NCI-H2171 (cell line): ENCODE results near the gene SMTNL1.
A peak's percentile ranks its signal among the peaks of the same experiment; 100 is the strongest.

Experiments used
- DNase-seq: peaks from one replicate; lab custom pipeline; 2025; lab: John Stamatoyannopoulos, UW

Gene SMTNL1

DNA sequence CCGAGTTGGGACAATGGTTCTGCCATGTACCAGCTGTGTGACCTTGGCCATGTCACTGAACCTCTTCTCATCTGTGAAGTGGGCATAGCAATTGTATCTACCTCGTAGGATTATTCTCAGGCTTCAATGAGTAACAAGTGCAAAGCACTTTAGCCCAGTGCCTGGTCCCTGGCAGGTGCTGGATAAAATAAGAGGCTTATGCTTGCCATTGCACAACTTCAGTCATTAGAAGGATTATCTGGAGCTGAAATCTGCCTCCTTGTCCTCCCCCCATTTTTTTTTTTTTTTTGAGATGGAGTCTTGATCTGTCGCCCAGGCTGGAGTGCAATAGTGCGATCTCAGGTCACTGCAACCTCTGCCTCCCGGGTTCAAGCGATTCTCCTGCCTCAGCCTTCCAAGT is 7.2 kb downstream of the SMTNL1 start:
- no peak for DNase-seq

DNA sequence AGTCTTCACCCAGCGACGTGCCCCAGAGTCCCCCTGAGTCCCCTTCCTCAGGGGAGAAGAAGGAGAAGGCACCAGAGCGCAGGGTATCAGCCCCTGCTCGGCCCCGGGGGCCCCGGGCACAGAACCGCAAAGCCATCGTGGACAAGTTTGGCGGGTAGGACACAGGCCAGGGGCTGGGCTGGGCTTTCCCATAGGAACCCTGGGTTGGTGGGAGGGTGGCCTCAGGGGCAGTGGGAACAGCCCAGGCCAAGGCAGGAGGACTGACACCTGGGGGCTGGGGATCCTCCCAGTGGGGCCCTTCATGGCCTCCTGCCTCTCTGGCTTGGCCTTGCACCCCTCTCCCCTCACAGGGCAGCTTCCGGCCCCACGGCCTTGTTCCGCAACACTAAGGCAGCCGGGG is 8.5 kb downstream of the SMTNL1 start:
- DNase-seq = no peak

DNA sequence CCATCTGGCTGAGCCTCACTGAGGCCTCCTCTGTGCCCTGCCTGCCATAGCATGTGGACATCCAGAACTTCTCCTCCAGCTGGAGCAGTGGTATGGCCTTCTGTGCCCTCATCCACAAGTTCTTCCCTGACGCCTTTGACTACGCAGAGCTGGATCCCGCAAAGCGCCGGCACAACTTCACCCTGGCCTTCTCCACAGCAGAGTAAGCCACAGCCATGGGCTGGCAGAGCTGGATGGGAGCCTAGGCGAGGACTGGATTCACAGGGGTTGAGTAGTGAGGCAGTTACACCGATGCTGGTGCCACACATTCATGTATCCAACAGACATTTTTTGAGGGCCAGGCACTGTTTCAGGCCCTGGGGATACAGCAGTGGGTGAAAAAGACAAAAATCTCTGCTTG is 9.1 kb downstream of the SMTNL1 start:
- DNase-seq = no peak

DNA sequence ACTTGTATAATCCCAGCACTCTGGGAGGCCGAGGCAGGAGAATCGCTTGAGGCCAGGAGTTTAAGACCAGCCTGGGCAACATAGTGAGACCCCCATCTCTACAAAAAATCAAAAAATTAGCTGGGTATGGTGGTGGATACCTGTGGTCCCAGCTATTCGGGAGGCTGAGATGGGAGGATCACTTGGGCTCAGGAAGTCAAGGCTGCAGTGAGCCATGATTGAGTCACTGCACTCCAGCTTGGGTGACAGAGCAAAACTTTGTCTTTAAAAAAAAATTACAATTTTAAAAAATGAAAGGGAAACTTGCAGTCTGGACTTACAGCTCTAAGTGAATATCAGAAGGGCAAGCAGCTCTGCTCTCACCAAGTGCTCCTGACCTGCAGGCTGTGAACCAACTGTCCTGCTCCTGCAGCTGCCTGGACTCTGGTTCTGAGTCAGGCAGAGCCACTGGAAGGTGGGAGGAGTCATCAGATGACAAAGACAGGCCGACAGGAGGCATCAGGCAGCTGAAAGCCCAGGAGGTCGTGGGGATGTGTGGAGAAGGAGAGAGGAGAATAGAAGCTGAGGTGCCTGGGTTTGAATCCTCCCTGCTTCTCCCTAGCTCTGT is 9.6 kb downstream of the SMTNL1 start:
- DNase-seq = no peak

DNA sequence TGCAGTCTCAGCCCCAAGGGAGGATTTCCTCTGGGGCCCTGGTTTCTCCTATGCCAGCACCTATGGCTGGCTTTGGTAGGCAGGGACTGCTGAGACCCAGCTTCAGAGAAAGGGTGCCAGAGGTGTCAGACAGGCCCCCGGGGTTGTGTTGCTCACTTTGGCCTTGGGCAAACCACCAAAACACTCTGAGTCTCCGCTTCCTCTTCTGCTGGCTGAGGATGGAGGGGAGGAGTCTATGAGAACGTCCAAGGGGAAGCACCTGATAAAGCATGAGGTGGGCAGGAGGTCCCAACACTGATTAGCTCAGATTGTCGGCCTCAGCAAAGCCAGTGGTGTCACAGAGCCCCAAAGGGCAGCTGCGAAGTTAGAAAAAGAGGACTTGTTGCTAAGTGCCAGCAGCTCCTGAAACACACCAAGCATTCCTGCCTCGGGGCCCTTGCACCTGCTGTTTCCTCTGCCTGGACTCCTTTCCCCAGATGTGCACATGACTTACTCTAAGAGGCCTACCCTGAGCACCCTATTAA is 10.5 kb downstream of the SMTNL1 start:
- no peak for DNase-seq

DNA sequence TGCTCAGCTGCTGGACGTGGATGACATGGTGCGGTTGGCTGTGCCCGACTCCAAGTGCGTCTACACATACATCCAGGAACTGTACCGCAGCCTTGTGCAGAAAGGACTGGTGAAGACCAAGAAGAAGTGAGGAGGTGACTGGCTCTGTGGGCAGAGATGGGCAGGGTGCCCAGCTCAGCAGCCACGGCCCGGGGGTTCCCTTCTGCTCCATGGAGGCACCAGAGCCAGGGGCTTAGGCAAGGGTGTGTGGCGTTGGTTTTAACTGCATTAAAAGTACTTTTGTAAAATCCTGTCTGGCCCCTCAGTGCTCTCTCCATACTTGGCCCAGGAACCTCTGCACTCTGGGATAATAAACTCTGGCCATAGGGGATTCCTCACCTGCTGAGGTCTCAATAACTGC is 12.6 kb downstream of the SMTNL1 start:
- no peak for DNase-seq

DNA sequence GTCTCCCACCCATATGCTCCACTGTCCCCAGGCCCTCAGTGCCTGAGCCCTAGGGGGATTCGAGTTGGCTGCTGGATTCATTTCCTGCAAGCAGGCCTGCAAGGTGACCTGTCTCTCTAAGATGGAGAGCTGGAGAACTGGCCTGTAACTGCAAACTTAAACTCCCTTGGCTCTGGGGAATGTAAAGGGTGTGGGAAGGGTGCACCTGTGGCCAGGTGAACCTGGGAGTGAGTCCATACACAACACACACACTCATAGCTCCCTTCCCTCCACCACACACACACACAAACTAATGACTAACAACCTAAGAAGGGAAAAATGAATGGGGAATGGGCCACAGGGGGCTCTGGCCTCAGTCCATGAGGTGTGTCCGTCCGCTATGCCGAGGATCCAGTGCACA is 14.5 kb downstream of the SMTNL1 start:
- no peak for DNase-seq

DNA sequence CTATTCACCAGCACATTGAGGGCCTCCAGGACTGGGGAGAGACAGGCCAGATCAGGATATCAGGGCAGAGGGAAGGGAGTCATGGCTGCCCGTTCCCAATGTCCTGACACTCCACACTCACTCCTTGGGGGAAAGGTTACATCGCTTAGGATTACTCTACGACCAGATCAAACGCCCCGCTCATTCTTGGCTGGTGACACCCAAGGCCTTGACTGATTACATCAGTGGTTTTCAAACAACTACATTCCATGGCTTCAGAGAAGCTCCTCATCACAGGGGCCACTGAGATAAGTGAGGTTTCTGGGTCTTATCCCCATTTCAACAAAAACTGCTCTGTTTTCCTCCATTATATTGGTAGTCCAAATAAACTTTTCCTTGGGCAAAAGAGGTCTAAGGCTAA is 15.1 kb downstream of the SMTNL1 start:
- DNase-seq = no peak

DNA sequence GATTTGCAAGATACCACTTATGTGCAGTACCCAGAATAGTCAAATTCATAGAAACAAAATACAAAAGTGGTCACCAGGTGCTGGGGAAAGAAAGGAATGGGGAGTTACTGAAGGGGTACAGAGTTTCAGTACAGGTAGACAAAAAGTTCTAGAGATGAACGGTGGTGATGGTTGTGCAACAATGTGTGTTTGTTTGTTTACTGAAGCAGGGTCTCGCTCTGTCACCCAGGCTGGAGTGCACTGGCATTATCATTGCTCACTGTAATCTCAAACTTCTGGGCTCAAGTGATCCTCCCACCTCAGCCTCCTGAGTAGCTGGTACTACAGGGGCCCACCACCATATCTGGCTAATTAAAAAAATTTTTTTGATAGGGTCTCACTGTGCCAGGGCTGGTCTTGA is 18.0 kb downstream of the SMTNL1 start:
- no peak for DNase-seq

DNA sequence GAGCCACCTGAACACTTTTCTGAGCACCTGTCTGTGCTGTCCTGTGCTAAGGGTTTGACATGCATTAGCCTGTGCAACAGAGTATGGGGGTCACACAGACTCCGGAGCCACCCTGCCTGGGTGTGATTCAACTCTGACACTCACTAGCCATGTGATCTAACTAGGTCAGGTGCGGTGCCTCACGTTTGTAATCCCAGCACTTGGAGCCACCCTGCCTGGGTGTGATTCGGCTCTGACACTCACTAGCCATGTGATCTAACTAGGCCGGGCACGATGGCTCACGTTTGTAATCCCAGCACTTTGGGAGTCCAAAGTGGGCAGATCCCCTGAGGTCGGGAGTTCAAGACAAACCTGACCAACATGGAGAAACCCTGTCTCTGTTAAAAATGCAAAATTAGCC is 18.6 kb downstream of the SMTNL1 start:
- DNase-seq = no peak

DNA sequence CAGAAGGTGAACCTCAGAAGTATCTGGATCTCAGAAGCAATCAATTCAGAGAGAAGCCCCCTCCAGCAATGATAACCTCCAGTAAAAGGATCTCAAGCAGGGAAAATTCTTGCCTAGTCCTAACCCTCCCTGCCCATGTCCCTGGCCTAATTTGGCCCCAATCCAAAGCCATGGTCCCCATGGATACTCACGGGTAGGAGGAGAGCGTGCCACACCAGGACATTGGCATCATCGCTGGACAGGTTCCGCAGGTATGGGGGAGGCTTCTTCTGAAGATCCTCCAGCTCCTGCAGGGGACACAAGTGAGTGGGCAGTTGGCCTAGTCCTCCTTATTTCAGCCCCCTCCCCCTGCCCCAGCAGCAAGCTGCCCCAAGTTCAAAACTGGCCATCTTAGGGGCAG is 22.8 kb downstream of the SMTNL1 start:
- no peak for DNase-seq

DNA sequence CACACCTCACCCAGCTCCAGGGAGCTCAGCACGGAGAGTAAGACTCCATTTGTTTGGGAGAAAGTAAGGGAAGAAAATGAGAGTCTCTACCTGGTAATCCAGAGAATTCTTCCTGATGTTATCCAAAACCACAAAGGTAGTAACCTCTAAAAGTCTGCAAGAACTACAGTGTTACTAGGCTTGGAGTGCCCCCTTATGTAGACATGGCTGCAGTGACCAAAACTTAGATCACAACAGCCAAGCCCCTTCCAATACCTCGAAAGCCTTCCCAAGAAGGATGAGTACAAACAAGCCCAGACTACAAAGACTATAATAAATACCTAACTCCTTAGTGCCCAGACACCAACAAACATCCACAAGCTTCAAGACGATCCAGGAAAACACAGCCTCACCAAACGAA is 25.2 kb downstream of the SMTNL1 start:
- DNase-seq = no peak

DNA sequence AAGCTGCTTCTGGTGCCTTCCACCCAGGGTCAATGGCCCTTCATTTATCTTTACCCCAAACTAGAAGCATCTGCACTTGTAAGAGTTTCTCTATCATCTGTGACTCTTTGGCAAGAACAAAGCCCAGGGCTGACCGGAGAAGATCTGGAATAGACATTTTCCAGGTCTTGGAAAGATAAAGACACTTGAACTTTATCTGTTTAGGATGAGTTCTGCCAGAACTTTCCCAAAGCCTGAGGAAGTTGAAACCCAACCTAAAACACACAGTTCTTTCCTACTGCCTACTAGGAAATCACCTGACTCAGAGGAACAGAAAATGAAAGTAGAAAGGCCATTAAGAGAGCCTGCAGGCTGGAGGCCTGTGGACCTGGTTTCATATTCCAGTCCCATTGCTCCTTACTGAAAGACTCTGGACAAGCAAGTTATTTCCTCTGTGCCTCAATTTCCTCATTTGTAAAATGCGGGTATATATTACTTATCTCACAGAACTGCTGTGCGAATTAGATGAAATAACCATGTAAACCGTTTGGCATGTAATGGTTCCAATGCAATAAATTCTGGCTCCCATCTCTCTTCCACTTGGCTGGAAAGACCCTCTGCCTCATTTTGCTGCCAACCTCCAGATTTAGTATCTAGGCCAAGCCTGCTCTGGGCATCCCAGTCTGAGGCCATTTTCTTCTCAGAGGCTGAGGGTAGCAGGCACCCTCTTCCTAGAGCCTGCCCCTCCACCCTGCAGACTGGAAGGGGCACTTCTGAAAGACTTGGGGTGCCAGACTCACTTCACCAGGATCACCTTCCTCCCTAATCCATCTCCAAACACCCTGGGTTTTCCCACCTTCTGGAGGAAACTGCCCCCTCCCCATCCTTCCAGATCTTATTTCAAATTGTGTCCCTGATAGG is 28.9 kb downstream of the SMTNL1 start:
- no peak for DNase-seq

DNA sequence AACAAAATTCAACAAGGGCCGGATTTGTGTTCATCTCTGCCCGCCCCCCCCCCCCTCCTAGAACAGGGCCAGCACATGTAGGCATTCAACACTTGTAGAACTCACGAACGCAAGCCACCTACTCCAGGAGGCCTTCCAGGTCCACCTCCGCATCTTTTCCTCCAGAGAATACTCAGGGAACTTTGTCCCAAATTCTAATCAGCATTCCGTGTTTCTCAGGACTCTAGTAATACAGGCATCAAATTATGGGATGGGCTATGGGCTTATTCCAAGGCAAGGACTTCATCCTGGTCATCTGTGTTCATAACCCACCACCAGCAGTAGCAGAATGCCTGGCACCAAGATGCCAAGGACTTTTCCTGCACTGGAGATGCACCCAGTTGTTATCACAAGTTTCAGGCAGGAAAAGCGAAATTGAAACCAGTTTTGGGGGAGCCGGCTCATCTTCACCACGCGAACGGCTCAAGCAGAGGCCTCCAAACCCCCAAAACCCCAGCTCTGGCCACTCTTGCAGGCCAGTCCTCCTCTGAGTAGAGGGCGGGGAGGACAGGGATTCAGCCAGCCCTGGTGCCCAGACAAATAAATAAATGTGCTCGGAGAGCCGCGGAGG is 29.6 kb downstream of the SMTNL1 start:
- no peak for DNase-seq

DNA sequence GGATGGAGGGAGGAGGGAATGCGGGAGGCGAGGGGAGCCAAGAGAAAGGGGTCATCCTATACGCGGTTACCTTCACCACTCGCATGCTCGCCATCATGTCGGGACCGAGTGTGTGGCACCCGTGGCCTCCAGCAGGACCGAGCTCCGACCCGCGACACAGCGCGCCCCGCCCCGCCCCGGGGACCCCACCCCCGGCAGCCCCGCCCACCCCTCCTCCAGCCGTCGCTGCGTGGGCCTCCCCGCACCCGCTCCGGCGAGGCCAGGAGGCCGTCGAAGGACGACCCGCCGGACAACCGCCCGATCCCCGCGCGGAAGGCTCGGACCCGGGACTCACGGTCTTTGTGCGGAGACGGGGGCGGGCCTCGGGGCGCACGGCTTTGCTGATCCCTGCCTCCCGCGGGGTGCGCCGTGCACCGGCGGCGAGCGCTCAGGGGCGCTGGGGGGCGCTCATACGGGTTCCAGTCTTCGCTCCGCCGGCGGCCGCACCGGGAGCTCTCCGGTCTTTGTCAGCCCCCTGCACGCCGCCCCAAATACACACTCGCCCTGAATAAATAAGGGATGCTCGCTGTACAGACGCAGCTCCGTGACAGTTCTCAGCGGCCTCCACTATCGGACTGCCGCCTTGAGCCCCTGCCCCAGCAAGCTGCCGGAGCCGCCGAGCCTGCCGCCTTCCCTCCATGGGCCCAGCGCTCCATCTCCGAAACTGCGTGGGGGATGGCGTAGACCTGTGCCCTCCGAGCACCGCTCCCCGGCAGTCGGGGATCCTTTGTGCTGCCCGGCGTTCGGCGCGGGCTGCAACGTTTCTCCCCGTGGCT is 30.3 kb downstream of the SMTNL1 start, which contains the start of gene UBE2L6:
TSS of gene UBE2L6 (minus strand) at position 158 of the 815 bp plus-strand sequence. CDS start at position 97, 61 bp downstream.
- DNase-seq = peak; percentile 81

DNA sequence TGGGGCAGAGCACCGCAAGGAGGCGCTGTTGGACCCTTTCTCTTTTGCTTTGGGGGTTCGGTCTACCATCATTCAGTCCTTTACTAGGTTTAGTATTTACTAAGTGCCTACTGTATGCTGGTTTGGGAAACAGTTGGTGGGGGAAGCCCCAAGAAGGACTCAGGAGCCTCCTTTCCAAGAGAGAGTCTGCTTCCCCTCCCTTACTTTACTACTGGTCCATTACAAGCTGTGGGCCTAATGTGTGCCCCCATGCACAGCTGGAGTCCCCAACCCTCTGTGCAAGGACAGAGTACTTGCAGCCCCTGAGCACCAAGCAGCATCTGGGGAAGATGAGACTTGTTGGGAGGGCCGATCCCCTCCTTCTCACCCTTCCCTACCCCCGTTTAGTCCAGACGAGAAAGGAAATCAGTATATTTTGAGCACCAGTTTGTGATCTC is 31.0 kb downstream of the SMTNL1 start:
- no peak for DNase-seq

DNA sequence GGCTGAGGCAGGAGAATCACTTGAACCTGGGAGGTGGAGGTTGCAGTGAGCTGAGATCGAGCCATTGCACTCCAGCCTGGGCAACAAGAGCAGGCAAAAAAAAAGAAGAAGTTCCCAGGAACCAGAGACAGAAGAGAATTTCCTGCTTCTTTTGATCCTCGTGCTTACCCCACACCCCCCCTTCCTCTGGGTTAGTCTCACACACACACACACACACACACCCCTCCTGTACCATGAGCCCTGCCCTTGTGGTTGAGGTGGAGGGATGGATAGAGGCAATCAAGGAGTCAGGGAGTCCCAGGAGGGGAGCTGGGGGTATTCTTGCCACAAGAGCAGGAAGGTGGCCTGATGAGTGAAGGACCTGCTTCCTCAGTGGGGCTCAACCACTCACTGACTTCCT is 34.2 kb downstream of the SMTNL1 start:
- DNase-seq = no peak

DNA sequence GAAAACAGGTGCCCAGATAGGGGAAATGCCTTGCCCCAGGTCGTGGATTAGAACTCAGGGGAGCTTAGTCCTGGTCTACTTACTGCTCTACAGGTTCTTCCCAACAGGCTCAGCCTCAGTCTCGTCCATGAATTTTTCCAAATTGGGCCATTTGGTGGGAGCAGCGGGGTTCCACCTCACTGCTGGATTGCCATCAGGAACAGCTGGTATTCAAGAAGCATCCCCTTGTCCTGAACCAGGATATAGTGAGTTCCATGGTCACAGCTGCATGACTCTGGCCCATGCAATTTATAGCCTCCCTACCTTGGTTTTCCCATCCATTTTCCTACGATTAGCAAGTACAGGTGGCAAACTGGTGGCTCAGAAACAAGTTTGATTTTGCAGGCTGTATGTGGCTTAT is 36.7 kb downstream of the SMTNL1 start:
- no peak for DNase-seq

DNA sequence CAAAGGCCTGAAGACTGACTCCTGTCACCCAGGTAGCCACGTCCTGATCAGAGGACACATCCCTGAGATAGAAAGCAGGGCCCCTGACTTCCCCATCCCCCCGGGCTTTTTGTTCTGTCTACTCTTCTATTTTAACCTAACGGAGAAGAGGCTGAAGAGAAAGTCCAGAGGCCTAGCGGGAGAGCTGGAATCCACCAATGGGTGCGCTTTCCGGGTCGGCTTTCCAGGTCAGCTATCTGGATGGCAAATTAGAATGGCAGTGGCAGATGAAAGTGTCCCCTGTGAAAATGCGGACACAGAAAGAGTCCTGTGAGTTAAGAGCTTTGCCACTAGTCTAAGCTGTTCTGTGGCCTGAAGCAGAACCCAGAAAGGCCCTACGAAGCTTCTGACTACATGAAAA is 46.9 kb downstream of the SMTNL1 start:
- DNase-seq = no peak

DNA sequence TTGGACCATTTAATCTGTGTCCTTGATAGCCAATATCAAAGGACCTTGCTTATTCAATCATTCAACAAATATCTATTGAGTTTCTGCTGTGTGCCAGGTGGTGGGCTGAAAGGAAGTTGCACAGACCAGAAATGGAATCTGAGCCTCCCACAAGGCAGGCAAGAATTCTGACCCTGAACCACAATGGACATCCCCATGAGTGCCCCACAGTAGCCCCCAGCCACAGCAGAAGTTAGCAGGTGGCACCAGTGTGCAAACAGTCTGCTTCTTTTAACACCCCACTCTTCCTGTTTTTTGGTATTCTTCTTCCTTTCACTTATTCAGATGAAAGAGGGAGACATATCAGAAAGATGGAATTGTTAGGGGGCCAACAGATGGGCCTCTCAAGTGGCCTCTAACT is 47.9 kb downstream of the SMTNL1 start:
- DNase-seq = no peak

DNA sequence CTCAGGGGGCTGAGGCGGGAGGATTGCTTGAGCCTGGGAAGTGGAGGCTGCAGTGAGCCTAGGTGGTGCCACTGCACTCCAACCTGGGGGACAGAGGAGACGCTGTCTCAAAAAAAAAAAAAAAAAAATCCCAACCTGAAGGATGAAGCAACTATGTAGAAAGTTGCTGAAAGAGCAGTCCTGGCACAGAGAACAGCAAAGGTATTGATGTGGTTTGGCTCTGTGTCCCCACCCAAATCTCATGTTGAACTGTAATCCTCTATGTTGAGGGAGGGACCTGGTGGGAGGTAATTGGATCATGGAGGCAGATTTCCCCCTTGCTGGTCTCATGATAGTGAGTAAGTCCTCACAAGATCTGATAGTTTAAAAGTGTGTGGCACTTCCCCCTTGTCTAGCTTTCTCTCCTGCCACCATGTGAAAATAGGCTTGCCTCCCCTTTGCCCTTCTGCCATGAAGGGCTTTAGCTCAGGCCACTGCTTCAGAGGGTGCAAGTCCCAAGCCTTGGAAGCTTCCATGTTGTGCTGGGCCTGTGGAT is 49.4 kb downstream of the SMTNL1 start:
- DNase-seq = no peak
